NB4 (cell line): ENCODE measurements around the gene SACS.

Experiments
- MYC ChIP-seq: IDR thresholded peaks from 2 replicates; pipeline ENCODE4 v1.6.1; 2011; ENCODE audit warnings: low read depth, low read length
- POLR2A ChIP-seq: IDR thresholded peaks from 2 replicates; pipeline ENCODE4 v1.6.1; 2011; ENCODE audit warnings: mild to moderate bottlenecking; ENCODE audit not compliant: insufficient read length; ENCODE audit errors: extremely low read depth
- TF ChIP-seq, protein P1 (sequence below): IDR thresholded peaks from one replicate; pipeline ENCODE4 v1.5.1; 2012; ENCODE audit warnings: low read depth, low read length

DNA sequence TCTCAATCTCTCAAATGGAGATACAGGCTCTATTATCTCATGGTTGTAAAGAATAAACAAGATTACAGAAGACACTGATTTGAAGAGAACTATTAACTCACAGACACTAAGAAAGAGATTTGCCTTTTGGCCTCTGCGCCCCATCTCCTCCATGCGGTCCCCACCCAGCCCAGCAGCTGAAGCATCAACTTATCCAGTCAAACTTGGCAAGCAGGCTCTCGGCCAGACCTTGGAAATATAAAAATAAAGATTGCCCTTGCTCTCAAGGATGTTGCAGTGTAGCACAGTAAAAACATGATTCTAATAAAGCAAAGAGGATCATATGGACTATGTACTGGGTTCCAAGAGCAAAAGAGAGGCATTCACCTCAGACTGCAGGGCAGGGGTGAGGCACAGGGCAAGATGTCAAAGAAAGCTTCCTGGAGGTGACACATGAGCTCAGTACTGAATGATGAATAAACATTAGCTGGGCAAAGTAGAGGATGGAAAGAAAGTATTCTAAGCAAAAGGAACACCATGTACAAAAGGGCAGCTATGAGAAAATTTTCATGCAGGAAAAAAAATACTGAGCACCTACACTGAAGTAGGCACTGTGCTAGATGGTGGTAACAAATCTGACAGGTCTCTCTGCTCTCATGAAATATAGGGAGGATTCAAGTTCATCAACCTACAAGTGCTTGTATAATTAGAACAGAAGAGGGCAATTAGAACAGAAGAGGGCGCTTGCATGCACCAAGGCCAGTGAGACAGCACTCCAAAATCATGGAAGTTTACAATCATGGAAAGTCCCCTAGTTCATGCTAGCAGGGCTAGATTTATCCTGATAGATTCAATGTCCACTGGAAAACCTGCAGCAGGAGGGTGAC lies 85.0 kb downstream of the SACS start:
- TF ChIP-seq, protein P1, sequence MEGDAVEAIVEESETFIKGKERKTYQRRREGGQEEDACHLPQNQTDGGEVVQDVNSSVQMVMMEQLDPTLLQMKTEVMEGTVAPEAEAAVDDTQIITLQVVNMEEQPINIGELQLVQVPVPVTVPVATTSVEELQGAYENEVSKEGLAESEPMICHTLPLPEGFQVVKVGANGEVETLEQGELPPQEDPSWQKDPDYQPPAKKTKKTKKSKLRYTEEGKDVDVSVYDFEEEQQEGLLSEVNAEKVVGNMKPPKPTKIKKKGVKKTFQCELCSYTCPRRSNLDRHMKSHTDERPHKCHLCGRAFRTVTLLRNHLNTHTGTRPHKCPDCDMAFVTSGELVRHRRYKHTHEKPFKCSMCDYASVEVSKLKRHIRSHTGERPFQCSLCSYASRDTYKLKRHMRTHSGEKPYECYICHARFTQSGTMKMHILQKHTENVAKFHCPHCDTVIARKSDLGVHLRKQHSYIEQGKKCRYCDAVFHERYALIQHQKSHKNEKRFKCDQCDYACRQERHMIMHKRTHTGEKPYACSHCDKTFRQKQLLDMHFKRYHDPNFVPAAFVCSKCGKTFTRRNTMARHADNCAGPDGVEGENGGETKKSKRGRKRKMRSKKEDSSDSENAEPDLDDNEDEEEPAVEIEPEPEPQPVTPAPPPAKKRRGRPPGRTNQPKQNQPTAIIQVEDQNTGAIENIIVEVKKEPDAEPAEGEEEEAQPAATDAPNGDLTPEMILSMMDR: no peak
- TF ChIP-seq MYC: no peak
- no peak for TF ChIP-seq POLR2A
